ENCODE measurements around the gene DBN1. TPM values are rescaled to one million over a fixed set of nuclear protein-coding genes. Genes with fewer than 3 reads are reported as not detected.

DBN1 gene
- total and polyA plus RNA-seq, 9 of the 15 experiments (the other 6 are each of a cell fraction or from before 2014, with no cell fraction given) = 0.25 to 87.2 (median 27.9) TPM

- TF ChIP-seq CBFB (CRISPR knock-in tag; IDR thresholded peaks at IDR 0.05) = no peak
- Histone ChIP-seq H2AFZ (ENCODE audit: low read depth, low read length) (no peak overlapping the region), H4K20me1 (replicated peaks; ENCODE audit: control insufficient read depth, insufficient read depth, low read length) (peaks cover 10% of the 10 kb centered on the region; the same call in 1 of the 2 replicates), H3K4me3 (no peak overlapping the region), H3K4me2 (ENCODE audit: insufficient read depth, low read length) (no peak overlapping the region), H3K79me2 (ENCODE audit: control insufficient read depth, insufficient read depth, low read length) (peaks cover 21% of the 10 kb centered on the region), H3K9ac (ENCODE audit: insufficient read depth in 1 of 2, low read depth in 2 of 2, low read length in 2 of 2) (no peak overlapping the region), H3K4me1 (replicated peaks in 1 of 2; ENCODE audit: control insufficient read depth in 2 of 2, insufficient read depth in 2 of 2, low read length in 2 of 2) (peaks cover 22 to 30% of the 10 kb centered on the region in 2 experiments), H3K27me3 (ENCODE audit: control insufficient read depth in 2 of 2, insufficient read depth in 2 of 2, low read length in 2 of 2) (no peaks in the 10 kb centered on the region), H3K9me3 (replicated peaks; ENCODE audit: control insufficient read depth, insufficient read depth, low read depth, low read length) (no peaks in the 10 kb centered on the region), H3K9me1 (ENCODE audit: control insufficient read depth, insufficient read depth, low read length) (no peaks in the 10 kb centered on the region), H3K36me3 (ENCODE audit: control insufficient read depth, insufficient read depth, low read length) (peaks cover 14% of the 10 kb centered on the region; the same call in 1 of the 3 replicates), H3K27ac (ENCODE audit: extremely low read depth, low read depth, low read length) (no peak overlapping the region)
- ATAC-seq = no peak
- DNase-seq (ENCODE audit: extremely low read depth in 1 of 4, low spot score in 3 of 4) = no peak
- intact Hi-C loops (cut with micrococcal nuclease) (no loop called here), in situ Hi-C loops (cut with MboI) (no loop called here)
- FAIRE-seq = no peak
- ChIA-PET CTCF (ENCODE audit: low intra/inter-chr PET ratio) (interaction anchor here (0.6 kb wide), 1 partner anchor 34 kb away, joined by 5 read pairs; no protein-coding TSS in a partner anchor), POLR2A (interaction anchor here (0.5 to 5.4 kb wide), 5 partner anchors 9 to 40 kb away, joined by 3 to 32 read pairs (median 4); partner anchors contain the start of gene SLC34A1)
- WGBS (ENCODE audit: insufficient coverage, low coverage, missing lambda C conversion rate) = 29% methylated on average over 2 of the region's 2 CpGs
- BruUV-seq (replicated peaks) = no TSS peak
Measured at GRCh38 chr5:177423671-177424070, 49.8 kb downstream of the DBN1 start.

- Histone ChIP-seq H3K27me3 (ENCODE audit: control insufficient read depth in 2 of 2, insufficient read depth in 2 of 2, low read length in 2 of 2) (no peaks in the 10 kb centered on the region), H3K9ac (ENCODE audit: insufficient read depth in 1 of 2, low read depth in 2 of 2, low read length in 2 of 2) (no peak overlapping the region; a peak in 1 of 4 replicates), H3K4me2 (ENCODE audit: insufficient read depth, low read length) (no peak overlapping the region), H2AFZ (ENCODE audit: low read depth, low read length) (peak overlapping the region; percentile 74), H4K20me1 (replicated peaks; ENCODE audit: control insufficient read depth, insufficient read depth, low read length) (no peaks in the 10 kb centered on the region), H3K4me1 (replicated peaks in 1 of 2; ENCODE audit: control insufficient read depth in 2 of 2, insufficient read depth in 2 of 2, low read length in 2 of 2) (peaks cover 10% of the 10 kb centered on the region in 2 experiments), H3K9me3 (replicated peaks; ENCODE audit: control insufficient read depth, insufficient read depth, low read depth, low read length) (no peaks in the 10 kb centered on the region), H3K79me2 (ENCODE audit: control insufficient read depth, insufficient read depth, low read length) (no peaks in the 10 kb centered on the region), H3K9me1 (ENCODE audit: control insufficient read depth, insufficient read depth, low read length) (no peaks in the 10 kb centered on the region), H3K4me3 (no peak overlapping the region), H3K36me3 (ENCODE audit: control insufficient read depth, insufficient read depth, low read length) (no peaks in the 10 kb centered on the region), H3K27ac (ENCODE audit: extremely low read depth, low read depth, low read length) (no peak overlapping the region)
- no peak for FAIRE-seq
- 53% methylated on average over 6 of the region's 6 CpGs for WGBS (ENCODE audit: insufficient coverage, low coverage, missing lambda C conversion rate)
- in situ Hi-C loops (cut with MboI) (no loop called here), intact Hi-C loops (cut with micrococcal nuclease) (no loop called here)
- no peak for DNase-seq (ENCODE audit: extremely low read depth in 1 of 4, low spot score in 3 of 4)
- no peak for ATAC-seq
- POLR2A ChIA-PET = interaction anchor here (0.9 kb wide), 1 partner anchor 25 kb away, joined by 3 read pairs; the partner anchor contains the start of gene PRR7
- no TSS peak for BruUV-seq (replicated peaks)
- CTCF ChIA-PET (ENCODE audit: low intra/inter-chr PET ratio) = no interaction called here
- TF ChIP-seq CSDE1 (IDR thresholded peaks at IDR 0.05) (no peak), PRDM10 (IDR thresholded peaks at IDR 0.05; ENCODE audit: partially characterized antibody) (peak; percentile 72)
Measured at GRCh38 chr5:177421062-177421798, 52.2 kb downstream of the DBN1 start.

All from K562 (cell line).